ENCODE measurements around the gene TBC1D19.
"Not testable (repeated sequence)": the region's sequence is repeated elsewhere in the genome, so short reads cannot be mapped to it uniquely, and the experiment has no call there.

The TBC1D19 gene

DNA sequence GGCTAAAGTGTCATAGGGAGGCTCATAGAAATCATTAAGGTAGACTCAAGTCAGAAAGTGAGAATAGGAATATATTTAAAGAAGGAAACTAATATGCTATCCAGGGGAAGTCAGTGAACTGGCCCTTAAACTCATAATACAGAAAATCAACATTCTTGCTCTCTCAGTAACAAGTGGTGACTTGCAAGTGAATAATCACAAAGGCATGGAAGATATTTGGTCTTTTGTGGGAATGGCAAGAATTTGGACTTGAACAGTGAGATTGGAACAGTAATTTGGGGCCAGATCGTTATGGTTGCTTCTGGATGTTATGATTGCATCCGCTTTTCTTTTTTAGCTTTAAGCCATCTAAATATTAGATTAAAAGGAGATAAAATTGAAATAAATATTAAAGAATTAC is 103.8 kb downstream of the TBC1D19 start:
- DNase-seq: no peak

DNA sequence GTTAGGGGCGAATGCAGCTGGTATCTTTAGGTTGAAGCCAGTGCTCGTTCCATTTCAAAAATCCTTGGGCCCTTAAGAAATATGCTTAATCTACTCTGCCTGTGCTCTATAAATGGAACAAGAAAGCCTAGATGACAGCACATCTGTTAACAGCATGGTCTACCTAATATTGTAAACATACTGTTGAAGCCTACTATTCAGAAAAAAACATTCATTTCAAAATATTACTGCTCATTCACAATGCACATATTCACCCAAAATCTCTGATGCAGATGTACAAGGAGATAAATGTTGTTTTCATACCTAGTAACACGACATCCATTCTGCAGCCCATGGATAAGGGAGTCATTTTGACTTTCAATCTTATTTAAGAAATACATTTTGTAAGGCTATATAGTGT is 106.6 kb downstream of the TBC1D19 start:
- DNase-seq: no peak

DNA sequence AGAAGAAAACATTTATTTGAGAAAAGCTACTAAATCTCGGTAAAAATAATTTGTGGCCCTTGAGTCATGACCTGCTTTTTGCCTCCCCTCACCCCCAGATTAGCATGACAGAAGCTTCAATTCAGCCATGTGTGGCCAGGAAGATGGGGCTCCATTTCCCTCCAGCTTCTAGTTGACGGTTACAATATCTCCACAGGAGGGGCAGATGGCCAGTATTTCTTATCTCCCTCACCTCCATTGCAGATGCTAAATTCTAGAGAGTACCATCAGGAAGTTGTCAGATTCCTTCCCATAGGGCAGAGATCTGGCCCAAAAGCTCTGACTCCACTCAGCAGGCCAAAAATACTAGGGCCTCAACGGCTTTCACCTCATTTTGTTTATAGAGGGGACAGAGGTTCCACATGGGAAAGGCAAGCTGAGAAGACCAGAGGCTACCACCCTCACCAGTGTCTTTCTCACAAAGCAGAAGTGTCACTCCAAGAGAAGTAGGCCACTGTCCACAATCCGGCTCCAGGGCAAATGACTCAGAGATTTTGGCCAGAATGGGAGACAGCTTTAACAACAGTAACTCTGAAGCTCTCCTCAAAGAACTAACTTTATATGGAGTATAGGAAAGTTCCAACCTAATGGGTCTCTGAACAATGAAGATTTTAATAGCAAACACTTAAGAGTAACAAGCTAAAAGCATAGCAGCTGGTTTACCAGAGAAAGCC is 108.3 kb downstream of the TBC1D19 start:
- no peak for DNase-seq

DNA sequence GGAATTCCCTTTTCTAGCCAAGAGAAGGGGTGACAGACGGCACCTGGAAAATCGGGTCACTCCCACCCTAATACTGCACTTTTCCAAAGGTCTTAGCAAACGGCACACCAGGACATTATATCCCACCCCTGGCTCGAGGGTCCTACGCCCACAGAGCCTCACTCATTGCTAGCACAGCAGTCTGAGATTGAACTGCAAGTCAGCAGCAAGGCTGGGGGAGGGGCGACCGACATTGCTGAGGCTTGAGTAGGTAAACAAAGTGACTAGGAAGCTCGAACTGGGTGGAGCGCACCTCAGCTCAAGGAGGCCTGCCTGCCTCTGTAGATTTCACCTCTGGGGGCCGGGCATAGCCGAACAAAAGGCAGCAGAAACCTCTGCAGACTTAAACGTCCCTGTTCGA is 110.2 kb downstream of the TBC1D19 start:
- DNase-seq: not testable (repeated sequence)

DNA sequence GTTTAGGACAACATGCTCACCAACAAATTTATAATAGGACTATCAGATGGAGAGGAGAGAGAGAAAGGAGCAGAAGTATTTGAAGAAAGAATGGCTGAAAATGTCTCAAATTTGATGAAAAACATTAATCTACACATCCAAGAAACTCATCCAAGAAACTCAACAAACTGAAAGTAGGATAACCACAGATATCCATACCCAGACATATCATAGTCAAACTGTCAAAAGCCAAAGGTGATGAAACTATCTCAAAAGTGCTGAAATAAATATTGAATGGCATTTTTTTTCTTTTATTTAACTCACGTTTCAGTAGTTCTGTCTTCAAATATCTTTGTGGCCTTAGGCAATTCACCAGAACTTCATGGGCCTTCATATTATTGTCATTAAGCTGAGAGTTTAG is 116.2 kb downstream of the TBC1D19 start:
- DNase-seq: no peak

DNA sequence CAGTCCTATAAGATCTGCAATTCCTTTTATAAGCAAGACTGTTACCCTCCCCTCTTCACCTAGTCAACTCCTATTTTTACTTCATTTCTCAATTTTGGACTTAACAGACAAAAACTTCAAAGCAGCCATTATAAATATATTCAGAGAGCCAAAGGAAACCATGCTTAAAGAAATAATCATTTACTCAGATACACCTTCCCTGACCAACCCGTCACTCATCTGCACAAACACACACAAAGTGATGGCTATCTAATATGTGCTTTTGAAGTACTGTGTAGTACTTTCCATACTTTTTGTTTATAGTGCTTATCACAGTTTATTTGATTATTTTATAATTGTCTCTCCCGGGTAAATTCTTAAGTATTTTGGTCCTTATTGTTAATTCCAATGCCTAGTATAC is 117.2 kb downstream of the TBC1D19 start:
- no peak for DNase-seq

DNA sequence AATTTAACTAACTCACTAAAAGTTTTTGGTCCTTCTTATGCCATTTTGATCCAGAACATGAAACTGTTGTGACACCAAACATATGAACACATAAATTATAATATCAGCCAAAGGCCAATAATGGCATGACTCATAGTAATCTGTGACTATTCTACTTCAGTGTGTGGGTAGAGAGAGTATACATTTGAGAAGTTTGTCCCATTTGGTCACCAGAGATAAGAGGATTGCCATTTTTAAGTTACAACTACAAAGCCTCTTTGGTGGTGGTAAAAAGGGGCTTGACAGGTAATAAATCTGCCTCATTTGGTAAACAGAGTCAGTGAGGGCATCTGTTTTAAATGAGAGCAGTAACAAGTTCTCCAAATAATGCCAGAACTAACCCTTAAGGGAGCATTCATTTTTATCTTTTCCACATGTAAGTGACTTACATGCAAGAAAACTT is 117.9 kb downstream of the TBC1D19 start:
- DNase-seq: no peak

DNA sequence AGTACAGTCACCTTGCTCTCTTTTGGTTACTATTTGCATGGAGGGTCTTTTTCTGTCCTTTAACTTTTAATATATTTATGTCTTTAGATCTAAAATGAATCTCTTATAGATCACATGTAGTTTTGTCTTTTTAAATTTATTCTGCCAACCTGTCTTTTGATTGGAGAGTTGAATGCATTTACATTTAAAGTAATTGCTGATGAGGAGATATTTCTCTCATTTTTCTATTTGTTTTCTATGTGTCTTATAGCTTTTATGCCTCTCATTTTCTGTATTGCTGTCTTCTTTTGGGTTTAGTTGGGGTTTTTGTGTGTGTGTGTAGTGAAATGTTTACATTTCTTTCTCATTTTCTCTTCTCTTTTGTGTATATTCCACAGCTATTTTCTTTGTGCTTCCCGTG is 123.5 kb downstream of the TBC1D19 start:
- no peak for DNase-seq

DNA sequence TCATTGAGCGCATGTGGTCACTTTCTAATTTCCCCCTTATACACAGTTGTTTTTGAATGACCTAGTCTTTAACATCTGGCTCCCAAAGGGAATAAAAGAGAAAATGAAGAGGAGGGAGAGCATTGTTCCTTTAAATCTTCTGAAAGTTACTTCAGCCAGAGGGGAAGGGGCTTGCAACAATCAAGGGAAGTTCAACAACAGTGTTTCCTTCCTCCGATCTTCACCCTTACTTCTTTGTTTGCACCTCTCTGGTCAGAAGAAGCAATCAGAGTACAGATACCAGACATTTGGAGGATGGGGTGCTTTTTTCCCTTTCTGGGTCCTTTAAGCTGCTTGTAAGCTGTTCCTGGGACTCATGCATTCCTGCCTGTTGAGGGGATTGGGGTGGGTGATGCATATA is 125.4 kb downstream of the TBC1D19 start:
- DNase-seq: no peak

DNA sequence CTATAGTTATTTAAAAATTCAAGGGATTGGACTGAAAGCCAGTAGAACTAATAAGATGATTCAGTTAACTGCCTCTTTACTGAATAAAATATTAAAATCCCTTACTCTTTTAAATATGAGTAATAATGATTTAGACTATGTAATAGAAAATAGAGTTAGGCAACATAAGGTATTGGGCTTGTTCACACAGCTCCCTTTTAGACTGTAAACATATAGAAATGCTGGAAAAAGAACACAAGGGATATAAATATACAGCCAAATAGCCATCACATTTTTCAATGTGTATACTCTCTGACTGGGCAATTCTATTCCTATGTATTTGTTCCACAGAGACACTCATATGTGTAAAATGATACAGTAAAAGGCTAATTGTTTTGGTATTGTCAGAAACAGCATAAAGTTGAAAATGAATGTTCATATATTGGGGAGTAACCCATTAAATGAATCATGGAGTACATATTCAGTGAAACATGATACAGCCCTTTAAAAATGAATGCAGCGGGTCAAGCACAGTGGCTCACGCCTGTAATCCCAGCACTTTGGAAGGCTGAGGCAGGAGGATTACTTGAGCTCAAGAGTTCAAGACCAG is 129.8 kb downstream of the TBC1D19 start:
- no peak for DNase-seq

DNA sequence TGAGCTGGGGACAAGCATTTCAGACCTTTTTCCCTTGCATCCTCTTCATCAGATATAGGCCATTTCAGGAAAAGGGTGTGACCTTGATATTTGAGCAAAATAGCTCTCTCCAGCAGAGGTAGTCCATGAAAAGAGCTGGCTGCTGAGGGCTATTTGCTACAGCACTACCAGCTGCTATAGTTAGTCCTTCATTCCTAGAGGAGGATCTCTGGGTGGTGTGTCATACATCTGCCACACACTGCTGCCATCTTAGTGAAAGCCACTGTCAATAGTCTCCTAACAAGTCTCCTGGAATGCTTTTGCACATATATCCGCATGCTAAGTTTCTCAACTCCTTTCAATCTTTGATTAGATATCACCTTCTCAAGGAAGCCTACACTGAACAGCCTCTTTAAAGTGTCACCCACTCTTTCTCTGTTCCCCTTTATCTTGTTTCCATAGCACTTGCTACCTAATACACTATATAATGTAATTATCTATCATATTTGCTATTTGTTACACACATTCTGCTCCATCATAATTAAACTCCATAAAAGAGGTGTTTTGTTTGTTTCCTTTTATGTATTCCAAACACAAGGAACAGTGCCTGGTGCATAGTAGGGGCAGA is 131.9 kb downstream of the TBC1D19 start:
- no peak for DNase-seq

DNA sequence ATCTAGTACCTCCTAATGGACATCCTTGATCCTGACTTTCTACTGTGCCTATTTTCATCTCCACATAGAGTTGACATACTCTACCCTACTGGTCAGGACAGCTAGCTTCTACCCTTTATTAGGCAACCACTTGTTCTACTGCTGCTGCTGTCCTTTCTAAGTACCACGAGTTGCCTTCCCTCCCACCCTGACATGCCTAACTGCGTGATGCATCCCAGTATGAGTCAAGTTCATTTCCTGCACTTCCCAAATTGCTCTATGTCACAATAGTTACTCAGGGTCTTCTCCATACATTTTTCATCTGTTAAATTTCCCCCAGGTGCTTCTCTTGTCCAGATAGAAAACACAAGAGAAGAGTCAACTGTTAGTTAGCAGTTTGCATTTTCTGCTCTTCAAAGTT is 133.4 kb downstream of the TBC1D19 start:
- DNase-seq: no peak

DNA sequence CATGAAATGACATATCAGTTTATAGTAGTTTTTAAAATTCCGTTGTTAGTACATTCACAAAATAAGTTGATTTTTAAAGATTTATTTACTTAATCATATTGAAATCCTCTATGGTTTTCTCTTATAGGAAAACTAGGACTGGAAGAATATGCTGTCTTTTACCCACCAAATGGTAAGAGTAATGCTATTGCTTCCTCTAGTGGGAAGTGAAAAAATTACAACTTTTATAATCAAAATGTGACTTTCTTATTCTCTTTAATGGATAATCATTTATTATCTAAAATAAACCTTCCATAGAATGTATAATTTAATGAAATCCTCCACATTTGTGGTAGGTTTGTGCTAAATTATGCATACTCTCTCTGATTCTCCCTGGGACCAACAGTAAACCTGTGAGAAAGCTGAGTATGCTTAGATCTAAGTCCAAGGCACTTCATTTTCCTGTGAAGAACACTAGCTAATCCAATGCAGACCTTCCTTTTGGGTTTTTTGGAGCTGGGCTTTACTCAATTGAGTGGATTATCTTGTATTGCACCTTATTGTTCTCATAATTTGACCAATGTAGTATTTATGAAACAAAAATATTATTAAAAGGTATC is 136.2 kb downstream of the TBC1D19 start:
- DNase-seq: no peak

DNA sequence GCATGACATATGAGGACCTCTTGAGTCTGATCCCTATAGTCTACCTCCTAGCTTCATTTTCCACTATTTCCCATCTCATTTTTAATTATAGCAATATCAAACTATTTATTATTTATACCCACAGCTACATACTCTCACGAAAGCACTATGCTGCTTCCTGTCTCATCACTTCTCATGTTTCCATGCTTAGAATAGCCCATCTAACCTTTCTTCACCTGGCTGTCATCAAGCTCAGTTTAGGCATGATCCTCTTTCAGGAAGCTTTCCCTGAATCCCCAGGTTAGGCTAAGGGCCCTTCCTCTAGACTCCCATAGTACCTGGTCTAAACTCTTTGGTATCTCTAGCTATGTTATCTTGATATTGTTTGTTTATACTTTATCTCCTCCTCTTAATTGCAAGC is 137.8 kb downstream of the TBC1D19 start:
- no peak for DNase-seq

DNA sequence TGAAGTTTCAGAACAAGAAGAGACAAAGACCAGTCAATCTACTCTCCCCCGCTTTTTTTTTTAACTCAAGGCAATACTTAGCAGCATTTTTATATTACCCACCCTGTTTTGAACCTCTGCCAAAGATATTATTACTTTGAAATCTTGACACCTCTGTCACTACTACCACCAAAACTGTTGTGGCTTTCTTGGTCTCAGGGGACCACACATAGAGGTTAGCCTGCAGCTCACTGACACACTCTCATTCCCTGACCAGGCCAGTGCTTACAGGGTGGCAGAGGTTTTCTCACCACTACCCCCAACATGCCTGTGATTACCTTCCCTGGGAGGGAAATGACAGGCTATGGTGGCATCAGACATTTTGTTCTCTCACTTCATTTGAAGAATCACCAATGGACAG is 139.3 kb downstream of the TBC1D19 start:
- no peak for DNase-seq

DNA sequence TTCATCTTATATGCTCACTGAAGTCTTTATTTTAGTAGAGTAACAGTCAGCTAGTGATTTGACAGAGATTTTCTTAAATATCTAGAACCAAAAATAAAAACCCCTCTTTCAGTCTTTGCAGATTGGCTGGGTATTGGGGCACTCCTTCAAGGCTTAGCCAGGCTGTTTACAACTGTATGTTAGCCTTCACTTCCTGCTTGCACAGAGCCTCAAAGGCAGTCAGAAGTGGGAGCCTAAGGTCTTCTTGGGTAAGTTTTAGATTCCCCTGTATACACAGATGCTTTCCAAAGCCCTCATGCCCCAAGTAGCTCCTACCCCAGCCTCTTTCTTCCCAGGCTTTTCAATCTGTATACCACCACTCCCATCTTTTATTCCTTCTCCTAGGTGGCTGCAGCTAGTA is 140.7 kb downstream of the TBC1D19 start:
- no peak for DNase-seq

DNA sequence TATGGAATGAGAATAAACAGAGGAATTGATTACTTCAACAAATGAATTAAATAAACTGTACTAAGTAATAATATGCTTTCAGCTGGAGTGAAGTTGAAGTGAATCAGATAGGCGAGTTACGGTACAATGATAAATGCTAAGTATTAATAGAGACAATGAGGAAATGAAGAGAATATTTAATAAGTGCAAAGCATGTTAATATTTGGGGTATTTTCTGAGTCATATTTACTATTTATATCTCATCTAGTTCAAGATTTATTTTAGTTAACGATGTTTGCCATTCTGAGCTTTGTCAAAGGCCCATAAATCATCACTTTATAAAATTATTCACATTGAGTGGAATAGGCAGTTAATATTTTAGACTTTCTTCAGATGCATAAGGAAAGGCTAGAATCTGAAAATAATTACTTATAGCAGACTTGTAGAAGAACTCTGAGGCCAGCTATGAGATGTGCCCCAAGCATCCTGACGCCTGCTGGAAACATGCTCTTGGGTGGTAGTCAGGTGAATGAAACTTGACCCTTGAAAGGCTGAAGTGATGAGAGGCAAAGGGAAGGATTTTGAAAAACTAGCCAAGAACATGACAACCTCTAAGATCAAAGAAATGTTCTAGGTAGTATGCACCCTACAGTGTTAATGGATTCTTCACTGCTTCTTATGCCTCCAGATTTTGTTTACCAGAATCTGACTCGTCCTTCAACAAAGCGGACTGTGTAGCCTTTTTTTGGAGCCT is 142.9 kb downstream of the TBC1D19 start:
- DNase-seq: no peak

DNA sequence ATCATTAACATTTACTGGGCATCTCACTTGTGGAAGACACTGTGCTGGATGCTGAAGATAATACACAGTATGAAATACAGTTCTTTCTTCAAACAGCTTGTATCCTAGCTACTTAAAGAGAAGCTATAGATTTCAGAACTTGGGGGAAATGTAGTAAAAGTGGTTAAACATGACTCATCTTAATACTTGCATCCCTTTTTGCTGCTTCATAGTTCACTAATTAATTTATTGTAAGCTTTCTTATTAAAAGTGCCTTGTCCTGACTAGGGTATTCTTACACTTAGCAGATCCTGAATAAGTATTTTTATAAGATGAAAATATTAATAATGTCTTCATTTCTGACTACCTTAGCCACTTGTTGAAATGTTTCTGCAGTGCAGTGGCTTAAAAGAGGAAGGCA is 144.0 kb downstream of the TBC1D19 start:
- DNase-seq: no peak

DNA sequence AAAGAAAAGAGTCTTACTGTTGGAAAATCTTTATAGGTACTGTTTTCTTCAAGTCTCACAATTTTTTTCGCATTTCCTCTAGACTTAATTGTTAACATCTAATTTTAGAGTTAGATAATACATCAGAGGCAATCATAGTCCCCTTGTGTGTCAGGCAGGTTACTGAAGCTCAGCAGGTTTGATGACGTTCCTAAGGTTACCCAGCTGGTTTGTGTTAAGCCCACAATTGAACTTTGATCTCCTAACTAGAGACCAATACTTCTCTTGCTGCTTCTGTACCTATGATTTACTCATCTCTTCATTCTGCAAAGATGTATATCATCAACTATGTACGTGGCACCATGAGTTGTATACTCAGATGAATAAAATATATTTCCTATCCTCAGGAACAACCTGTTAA is 145.1 kb downstream of the TBC1D19 start:
- DNase-seq: no peak

DNA sequence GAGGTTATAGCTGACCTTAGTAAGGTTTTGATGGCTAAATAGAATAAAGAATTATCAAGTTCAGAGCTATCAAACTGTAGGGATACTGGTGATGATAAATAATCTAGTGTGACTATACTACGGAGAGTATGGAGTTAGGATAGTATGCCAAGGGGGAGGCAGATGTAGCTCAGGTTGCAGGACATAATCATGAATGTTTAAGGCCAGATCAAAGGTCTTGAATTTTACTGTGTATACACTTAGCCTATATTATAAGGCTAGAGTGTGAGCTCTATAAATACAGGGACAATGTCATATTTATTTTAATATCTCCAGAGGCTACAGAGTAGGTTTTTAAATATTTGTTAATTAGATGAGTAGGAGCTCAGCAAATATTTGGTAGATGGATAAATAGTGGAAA is 145.7 kb downstream of the TBC1D19 start:
- no peak for DNase-seq

DNA sequence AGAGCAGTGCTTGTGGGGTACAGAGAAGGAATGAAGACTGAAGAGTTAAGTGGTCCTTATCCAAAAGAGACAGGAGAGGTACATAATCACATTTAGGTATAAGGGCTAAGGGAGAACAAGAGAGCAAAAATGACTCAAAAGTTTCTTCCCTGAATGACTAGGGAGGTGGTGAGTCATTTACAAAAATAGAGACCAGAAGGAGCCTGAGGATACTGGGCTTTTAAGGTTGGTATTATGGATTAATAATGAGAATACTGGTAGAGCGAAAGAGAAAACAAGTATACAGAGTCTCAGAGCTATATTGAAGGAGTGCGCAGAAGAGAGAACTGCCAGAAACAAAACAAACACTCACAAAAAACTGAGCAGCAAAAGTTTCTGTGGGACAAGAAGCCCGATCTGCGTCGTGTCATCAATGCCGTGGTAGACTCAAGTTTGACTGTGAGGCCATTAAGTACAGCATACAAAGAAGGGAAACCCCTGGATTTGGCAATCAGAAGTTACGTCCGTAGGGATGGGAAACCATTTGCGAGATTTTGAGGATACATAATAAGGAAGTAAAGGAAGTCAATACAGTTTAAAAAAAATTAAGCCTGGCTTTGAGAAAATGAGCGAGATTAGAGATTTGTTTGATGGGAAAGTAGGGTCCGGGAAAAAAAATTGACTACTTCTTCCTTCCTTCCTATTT is 147.6 kb downstream of the TBC1D19 start:
- no peak for DNase-seq

DNA sequence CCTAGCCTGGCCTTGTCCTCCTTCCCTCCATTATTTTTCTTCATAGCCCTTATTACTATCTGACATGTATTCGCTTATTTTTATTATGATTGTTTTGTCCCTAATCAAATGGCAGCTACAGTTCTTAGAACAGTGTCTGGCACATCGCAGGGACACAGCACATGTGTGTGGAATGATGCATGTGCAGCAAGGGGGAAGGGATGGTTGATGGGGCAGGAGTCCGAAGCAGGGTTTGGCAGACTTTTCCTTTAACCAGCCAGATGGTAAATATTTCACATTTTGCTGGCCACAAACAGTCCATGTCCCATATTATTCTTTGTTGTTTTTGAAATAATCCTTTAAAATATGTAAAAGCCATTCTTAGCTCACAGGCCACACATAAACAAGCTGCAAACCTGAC is 148.5 kb downstream of the TBC1D19 start:
- no peak for DNase-seq

DNA sequence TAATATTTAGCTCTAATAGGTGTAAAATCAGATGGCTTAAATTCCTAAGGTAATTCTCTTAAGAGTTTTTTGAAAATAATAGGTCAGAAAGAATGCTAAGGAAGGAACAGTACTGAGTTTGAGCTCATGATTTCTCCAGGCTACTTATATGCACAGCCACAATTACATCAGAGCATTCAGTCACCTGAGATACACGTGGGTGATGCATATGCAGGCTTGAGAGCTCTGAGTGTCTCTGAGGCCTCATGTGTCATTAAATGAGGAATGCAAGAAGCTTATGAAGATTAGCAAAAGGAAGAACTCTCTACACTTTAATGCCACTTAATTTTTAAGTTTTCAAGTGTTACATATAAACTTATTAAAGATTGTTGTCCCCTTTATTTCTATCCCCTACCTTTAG is 152.7 kb downstream of the TBC1D19 start:
- DNase-seq: no peak
